Measurements from ENCODE around the gene ANKRD35. TPM values are rescaled to one million over a fixed set of nuclear protein-coding genes. Genes with fewer than 3 reads are reported as not detected.

The ANKRD35 gene
- total and polyA plus RNA-seq, 2 experiments from 2014 or later, result 3.6 to 5.6 TPM

GRCh38 chr1:145859491-145860023 lies 26.1 kb downstream of the ANKRD35 start:
- Histone ChIP-seq H3K27me3 (ENCODE audit: insufficient read depth) (no peaks in the 10 kb centered on the region), H3F3A (replicated peaks; ENCODE audit: low read depth) (peaks cover 5% of the 10 kb centered on the region; the same call in 1 of the 2 replicates), H3K4me1 (ENCODE audit: insufficient read depth) (peaks cover 7% of the 10 kb centered on the region), H4K20me1 (replicated peaks; ENCODE audit: insufficient read depth) (peaks cover 6% of the 10 kb centered on the region; the same call in 1 of the 2 replicates), H3K9me2 (ENCODE audit: insufficient read depth) (peaks cover 5% of the 10 kb centered on the region; the same call in 1 of the 2 replicates), H2AFZ (peak overlapping the region; percentile 98), H3K4me2 (peak overlapping the region; percentile 94), H3K79me2 (replicated peaks; ENCODE audit: insufficient read depth) (peaks cover 8% of the 10 kb centered on the region), H3K4me3 (peak overlapping the region; percentile 100), H3K36me3 (ENCODE audit: insufficient read depth) (peaks cover 9% of the 10 kb centered on the region), H3K27ac (ENCODE audit: low read depth) (peak overlapping the region; percentile 90)
- peaks cover 37% of the 10 kb centered on the region for H3K36me3 Mint-ChIP-seq (ENCODE audit: low read depth)
- peak; percentile 94 for DNase-seq (ENCODE audit: low spot score)
- TF ChIP-seq NANOG (IDR thresholded peaks at IDR 0.05; ENCODE audit: borderline replicate concordance) (no peak), POLR2AphosphoS5 (IDR thresholded peaks at IDR 0.05; ENCODE audit: low read depth) (peak; percentile 56; the same call in 1 of the 2 replicates), EZH2 (IDR thresholded peaks at IDR 0.05; ENCODE audit: low read depth, unreplicated experiment) (peak; percentile 24), ETS1 (IDR thresholded peaks at IDR 0.05) (no peak), REST (IDR thresholded peaks at IDR 0.05; ENCODE audit: unreplicated experiment) (no peak)
- peaks cover 17% of the 10 kb centered on the region for H3K27me3 Mint-ChIP-seq (ENCODE audit: insufficient read depth, low read depth, poor library complexity)
- H3K4me1 Mint-ChIP-seq, result peaks cover 12% of the 10 kb centered on the region
- ATAC-seq, result peak; percentile 75
- H3K4me3 Mint-ChIP-seq, result peak overlapping the region; percentile 97
- H3K27ac Mint-ChIP-seq, result peak overlapping the region; percentile 85
- peaks cover 23% of the 10 kb centered on the region for H3K9me3 Mint-ChIP-seq

- peak within 1 kb of the TSS; percentile 85 for H3K27ac Mint-ChIP-seq
- H3K4me1 Mint-ChIP-seq, result peaks cover 12% of the 10 kb centered on the region
- H3K27me3 Mint-ChIP-seq (ENCODE audit: insufficient read depth, low read depth, poor library complexity), result peaks cover 20% of the 10 kb centered on the region
- Histone ChIP-seq H3K27ac (ENCODE audit: low read depth) (peak within 1 kb of the TSS; percentile 94), H3F3A (replicated peaks; ENCODE audit: low read depth) (peaks cover 5% of the 10 kb centered on the region; the same call in 1 of the 2 replicates), H3K79me2 (replicated peaks; ENCODE audit: insufficient read depth) (peaks cover 8% of the 10 kb centered on the region), H3K27me3 (ENCODE audit: insufficient read depth) (no peaks in the 10 kb centered on the region), H2AFZ (peak within 1 kb of the TSS; percentile 98), H3K4me2 (peak within 1 kb of the TSS; percentile 94), H3K36me3 (ENCODE audit: insufficient read depth) (peaks cover 9% of the 10 kb centered on the region), H4K20me1 (replicated peaks; ENCODE audit: insufficient read depth) (peaks cover 6% of the 10 kb centered on the region; the same call in 1 of the 2 replicates), H3K4me3 (peak within 1 kb of the TSS; percentile 100), H3K9me2 (ENCODE audit: insufficient read depth) (peaks cover 5% of the 10 kb centered on the region; the same call in 1 of the 2 replicates), H3K4me1 (ENCODE audit: insufficient read depth) (peaks cover 7% of the 10 kb centered on the region)
- peak within 1 kb of the TSS; percentile 97 for H3K4me3 Mint-ChIP-seq
- peaks cover 23% of the 10 kb centered on the region for H3K9me3 Mint-ChIP-seq
- ATAC-seq (peak; percentile 87), DNase-seq (ENCODE audit: low spot score) (peak; percentile 98)
- peaks cover 40% of the 10 kb centered on the region for H3K36me3 Mint-ChIP-seq (ENCODE audit: low read depth)
- peak; percentile 49 for TF ChIP-seq POLR2AphosphoS5 (IDR thresholded peaks at IDR 0.05; ENCODE audit: low read depth)
- TF ChIP-seq EZH2 (IDR thresholded peaks at IDR 0.05; ENCODE audit: low read depth, unreplicated experiment), result no peak
- no peak for TF ChIP-seq REST (IDR thresholded peaks at IDR 0.05; ENCODE audit: unreplicated experiment)
- 0 out of 2 replicates have a peak, but pooled peaks have one; percentile 14 for TF ChIP-seq CREB1 (CRISPR knock-in tag; IDR thresholded peaks at IDR 0.05; ENCODE audit: low read depth)
- TF ChIP-seq ZNF114 (CRISPR knock-in tag; IDR thresholded peaks at IDR 0.05), result no peak
- no peak for TF ChIP-seq CTCF (conservative IDR thresholded peaks at IDR 0.05; ENCODE audit: low read depth in 2 of 2)
- TF ChIP-seq NANOG (IDR thresholded peaks at IDR 0.05; ENCODE audit: borderline replicate concordance), result no peak
- TF ChIP-seq ZNF331 (CRISPR knock-in tag; IDR thresholded peaks at IDR 0.05; ENCODE audit: low read depth), result no peak
- TF ChIP-seq ETS1 (IDR thresholded peaks at IDR 0.05), result no peak
- TF ChIP-seq EZH2phosphoT487 (IDR thresholded peaks at IDR 0.05; ENCODE audit: unreplicated experiment), result no peak
These were observed 26.7 kb downstream of the ANKRD35 start, which contains the start of gene PIAS3 for GRCh38 chr1:145858901-145859490. Gene PIAS3, minus strand, starts transcription at chr1:145859081. Its CDS starts 91 bp downstream, at chr1:145858990.
